SK-N-MC (cell line): ENCODE results near the gene RGS6.

Experiments
- EZH2 ChIP-seq: fragments of 200-600 bp; sonication (generic); IDR thresholded peaks from one replicate; pipeline ENCODE4 v1.6.1; 2017; ENCODE audit warnings: antibody characterized with exemption
- POLR2AphosphoS5 ChIP-seq: IDR thresholded peaks from 2 replicates; pipeline ENCODE4 v1.6.1; 2012; ENCODE audit warnings: mild to moderate bottlenecking, low read depth, low read length, borderline replicate concordance

DNA sequence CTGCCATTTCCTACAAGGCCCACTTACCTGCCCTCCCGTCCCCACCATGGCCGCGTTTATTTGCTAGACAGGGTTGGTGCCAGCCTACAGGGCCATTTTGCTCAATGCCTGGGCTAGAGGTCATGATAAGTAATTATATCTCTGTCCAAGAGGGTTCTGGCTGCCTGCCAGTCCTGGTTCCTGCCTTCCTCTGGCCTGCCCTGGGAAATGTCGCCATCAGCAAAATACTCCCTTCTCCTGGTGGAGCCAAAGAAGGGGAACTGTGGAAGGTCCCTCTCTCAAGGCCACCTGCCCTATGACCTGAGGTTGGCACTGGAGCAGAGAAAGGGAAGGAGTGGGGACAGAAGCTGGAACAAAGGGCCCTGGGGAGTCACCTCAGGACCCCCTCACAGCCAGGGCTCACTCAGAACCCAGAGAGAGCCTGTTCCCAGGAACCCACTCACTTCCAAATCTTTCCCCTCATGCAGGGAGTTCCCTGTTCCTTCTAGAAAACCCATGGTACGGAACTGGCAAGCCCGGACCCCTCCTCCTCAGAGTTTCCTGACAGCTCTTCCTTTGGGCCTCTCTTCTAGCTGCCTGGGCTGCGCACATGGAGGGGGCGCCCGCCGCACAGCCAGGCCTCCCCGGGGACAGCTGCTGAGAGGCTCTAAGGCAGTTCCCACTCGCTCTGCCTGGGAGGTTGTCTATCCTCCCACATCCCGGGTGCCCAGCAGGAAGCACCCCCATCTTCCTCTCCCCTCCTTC, 681.2 kb downstream of the RGS6 start:
- TF ChIP-seq EZH2, result no peak
- TF ChIP-seq POLR2AphosphoS5, result no peak
